HG03558 (cell line): ENCODE results near the gene GNPTAB.
A peak's percentile ranks its signal among the peaks of the same experiment; 100 is the strongest.

ENCODE experiments used
- ATAC-seq: cut with Tn5 transposase; IDR thresholded peaks from one replicate; pipeline ENCODE4 v1.9.1; 2021; ENCODE audit warnings: moderate number of reproducible peaks; ENCODE audit not compliant: unreplicated experiment; ENCODE audit errors: extremely low read depth

GNPTAB gene

DNA sequence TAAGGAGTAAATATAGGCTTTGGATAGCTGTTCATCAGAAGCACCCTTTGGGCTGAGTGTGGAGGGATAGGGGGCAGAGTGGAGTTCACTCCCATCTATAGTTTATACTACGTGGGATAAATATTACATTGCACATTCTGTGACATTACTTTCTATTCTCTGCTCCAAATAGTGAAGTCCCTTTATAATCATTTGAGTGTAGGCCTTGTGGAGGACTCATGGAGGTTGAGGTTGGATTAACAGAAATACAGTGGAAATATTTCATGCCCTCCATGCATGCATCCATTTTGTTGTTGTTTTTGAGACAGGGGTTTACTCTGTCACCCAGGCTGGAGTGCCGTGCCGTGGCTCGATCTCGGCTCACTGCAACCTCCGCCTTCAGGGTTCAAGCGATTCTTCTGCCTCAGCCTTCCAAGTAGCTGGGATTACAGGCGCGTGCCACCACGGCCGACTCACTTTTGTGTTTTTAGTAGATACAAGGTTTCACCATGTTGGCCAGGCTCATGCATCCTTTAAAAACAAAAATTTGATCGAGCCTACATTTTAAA, 131.9 kb downstream of the GNPTAB start:
- no peak for ATAC-seq

GRCh38 chr12:101697930-101698799, 132.6 kb downstream of the GNPTAB start:
- peak; percentile 12 for ATAC-seq

GRCh38 chr12:101697197-101697929, 133.4 kb downstream of the GNPTAB start, which contains the start of gene CHPT1:
Gene CHPT1 (plus strand): TSS chr12:101697640. CDS start chr12:101697862, 222 bp downstream.
- ATAC-seq = peak; percentile 34

- no peak for ATAC-seq
Measured at GRCh38 chr12:101696251-101697196, 134.2 kb downstream of the GNPTAB start.

DNA sequence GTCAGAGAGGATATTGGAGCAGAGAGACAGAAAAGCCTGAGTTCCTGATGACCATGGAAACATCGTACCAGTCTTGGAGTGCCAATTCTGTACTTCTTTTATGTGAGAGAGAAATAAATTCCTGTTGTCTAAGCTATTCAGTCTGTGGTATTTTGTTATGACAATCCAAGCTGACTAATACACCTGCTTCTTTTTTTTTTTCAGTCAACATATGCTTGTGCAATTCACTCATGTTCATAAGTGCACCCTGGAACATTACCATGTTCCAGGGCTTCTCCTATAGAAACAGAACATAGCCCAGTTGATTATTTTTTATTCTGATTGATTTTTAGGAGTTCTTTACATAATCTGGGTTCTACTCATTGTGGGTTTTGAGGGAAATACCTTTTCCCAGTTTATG, 135.1 kb downstream of the GNPTAB start:
- no peak for ATAC-seq
